GM23338 (cell line): ENCODE measurements around the gene IKBKE. TPM values are rescaled to one million over a fixed set of nuclear protein-coding genes. Genes with fewer than 3 reads are reported as not detected.

Experiments used
- CREB1 ChIP-seq: fragments of 250-450 bp; sonication (Bioruptor Pico); IDR thresholded peaks from 2 replicates; pipeline ENCODE4 v1.5.0; 2020; ENCODE audit warnings: low read depth, mild to moderate bottlenecking, moderate library complexity
- NANOG ChIP-seq: IDR thresholded peaks from 2 replicates; pipeline ENCODE4 v1.6.1; 2016; ENCODE audit warnings: antibody characterized with exemption, borderline replicate concordance
- POLR2AphosphoS5 ChIP-seq: IDR thresholded peaks from 2 replicates; pipeline ENCODE4 v1.6.1; 2016; ENCODE audit warnings: antibody characterized with exemption, low read depth
- STAT1 ChIP-seq: IDR thresholded peaks from one replicate; pipeline ENCODE4 v1.6.1; 2016; ENCODE audit warnings: antibody characterized with exemption; ENCODE audit not compliant: unreplicated experiment
- ZNF114 ChIP-seq: fragments of 250-450 bp; sonication (Bioruptor Pico); IDR thresholded peaks from 2 replicates; pipeline ENCODE4 v1.5.0; 2020; ENCODE audit warnings: mild to moderate bottlenecking, moderate library complexity
- ZNF331 ChIP-seq: fragments of 250-450 bp; sonication (Bioruptor Pico); IDR thresholded peaks from 2 replicates; pipeline ENCODE4 v1.5.0; 2020; ENCODE audit warnings: low read depth, mild to moderate bottlenecking, moderate library complexity
- polyA plus RNA-seq: library from polyadenylated mRNA; unstranded; fragments of >200 nt; fragmentation: Nextera tagmentation; extraction: Ambion mirVana; gene quantifications from 2 replicates; pipeline ENCODE4 v1.2.1, GENCODE V29; 2016
- total RNA-seq: library from RNA; depleted of rRNA; stranded (reverse); fragments of >200 nt; shearing (Covaris generic); gene quantifications from 2 replicates; pipeline ENCODE4 v1.2.3, GENCODE V29; 2014
- TF ChIP-seq, protein P1 (sequence below): fragments of 250-450 bp; sonication (Bioruptor Pico); IDR thresholded peaks from 2 replicates; pipeline ENCODE4 v1.5.0; 2020; ENCODE audit warnings: mild to moderate bottlenecking, moderate library complexity
- TF ChIP-seq, protein P2 (sequence below): IDR thresholded peaks from one replicate; pipeline ENCODE4 v1.6.1; 2018; ENCODE audit warnings: antibody characterized with exemption; ENCODE audit not compliant: unreplicated experiment

Gene IKBKE
- total and polyA plus RNA-seq, 2 experiments from 2014 or later, result 4.8 to 11.1 TPM

DNA sequence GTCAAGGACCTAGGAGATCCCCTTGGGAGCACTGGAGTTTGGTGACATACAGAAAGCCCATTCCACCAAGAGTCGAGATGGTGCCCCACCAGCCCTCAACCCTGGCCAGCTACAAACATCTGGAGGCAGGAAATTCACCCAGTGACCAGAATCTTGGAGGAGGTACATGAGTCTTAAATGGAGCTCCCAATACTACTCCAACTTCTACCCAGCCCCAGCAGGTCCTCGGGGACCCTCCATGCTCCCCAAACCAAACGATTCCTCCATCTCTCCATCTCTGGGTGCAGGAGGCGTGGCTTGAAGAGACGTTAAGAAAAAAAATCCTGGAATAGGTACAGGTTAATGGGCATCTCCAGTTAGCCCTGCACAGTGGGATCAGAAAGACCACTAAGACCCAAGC is 31.6 kb downstream of the IKBKE start (continued):
- TF ChIP-seq, protein P1, sequence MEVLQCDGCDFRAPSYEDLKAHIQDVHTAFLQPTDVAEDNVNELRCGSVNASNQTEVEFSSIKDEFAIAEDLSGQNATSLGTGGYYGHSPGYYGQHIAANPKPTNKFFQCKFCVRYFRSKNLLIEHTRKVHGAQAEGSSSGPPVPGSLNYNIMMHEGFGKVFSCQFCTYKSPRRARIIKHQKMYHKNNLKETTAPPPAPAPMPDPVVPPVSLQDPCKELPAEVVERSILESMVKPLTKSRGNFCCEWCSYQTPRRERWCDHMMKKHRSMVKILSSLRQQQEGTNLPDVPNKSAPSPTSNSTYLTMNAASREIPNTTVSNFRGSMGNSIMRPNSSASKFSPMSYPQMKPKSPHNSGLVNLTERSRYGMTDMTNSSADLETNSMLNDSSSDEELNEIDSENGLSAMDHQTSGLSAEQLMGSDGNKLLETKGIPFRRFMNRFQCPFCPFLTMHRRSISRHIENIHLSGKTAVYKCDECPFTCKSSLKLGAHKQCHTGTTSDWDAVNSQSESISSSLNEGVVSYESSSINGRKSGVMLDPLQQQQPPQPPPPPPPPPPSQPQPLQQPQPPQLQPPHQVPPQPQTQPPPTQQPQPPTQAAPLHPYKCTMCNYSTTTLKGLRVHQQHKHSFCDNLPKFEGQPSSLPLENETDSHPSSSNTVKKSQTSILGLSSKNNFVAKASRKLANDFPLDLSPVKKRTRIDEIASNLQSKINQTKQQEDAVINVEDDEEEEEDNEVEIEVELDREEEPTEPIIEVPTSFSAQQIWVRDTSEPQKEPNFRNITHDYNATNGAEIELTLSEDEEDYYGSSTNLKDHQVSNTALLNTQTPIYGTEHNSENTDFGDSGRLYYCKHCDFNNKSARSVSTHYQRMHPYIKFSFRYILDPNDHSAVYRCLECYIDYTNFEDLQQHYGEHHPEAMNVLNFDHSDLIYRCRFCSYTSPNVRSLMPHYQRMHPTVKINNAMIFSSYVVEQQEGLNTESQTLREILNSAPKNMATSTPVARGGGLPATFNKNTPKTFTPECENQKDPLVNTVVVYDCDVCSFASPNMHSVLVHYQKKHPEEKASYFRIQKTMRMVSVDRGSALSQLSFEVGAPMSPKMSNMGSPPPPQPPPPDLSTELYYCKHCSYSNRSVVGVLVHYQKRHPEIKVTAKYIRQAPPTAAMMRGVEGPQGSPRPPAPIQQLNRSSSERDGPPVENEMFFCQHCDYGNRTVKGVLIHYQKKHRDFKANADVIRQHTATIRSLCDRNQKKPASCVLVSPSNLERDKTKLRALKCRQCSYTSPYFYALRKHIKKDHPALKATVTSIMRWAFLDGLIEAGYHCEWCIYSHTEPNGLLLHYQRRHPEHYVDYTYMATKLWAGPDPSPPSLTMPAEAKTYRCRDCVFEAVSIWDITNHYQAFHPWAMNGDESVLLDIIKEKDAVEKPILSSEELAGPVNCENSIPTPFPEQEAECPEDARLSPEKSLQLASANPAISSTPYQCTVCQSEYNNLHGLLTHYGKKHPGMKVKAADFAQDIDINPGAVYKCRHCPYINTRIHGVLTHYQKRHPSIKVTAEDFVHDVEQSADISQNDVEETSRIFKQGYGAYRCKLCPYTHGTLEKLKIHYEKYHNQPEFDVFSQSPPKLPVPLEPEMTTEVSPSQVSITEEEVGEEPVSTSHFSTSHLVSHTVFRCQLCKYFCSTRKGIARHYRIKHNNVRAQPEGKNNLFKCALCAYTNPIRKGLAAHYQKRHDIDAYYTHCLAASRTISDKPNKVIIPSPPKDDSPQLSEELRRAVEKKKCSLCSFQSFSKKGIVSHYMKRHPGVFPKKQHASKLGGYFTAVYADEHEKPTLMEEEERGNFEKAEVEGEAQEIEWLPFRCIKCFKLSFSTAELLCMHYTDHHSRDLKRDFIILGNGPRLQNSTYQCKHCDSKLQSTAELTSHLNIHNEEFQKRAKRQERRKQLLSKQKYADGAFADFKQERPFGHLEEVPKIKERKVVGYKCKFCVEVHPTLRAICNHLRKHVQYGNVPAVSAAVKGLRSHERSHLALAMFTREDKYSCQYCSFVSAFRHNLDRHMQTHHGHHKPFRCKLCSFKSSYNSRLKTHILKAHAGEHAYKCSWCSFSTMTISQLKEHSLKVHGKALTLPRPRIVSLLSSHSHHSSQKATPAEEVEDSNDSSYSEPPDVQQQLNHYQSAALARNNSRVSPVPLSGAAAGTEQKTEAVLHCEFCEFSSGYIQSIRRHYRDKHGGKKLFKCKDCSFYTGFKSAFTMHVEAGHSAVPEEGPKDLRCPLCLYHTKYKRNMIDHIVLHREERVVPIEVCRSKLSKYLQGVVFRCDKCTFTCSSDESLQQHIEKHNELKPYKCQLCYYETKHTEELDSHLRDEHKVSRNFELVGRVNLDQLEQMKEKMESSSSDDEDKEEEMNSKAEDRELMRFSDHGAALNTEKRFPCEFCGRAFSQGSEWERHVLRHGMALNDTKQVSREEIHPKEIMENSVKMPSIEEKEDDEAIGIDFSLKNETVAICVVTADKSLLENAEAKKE (CRISPR knock-in tag), result no peak
- no peak for TF ChIP-seq ZNF331 (CRISPR knock-in tag)
- no peak for TF ChIP-seq ZNF114 (CRISPR knock-in tag)
- TF ChIP-seq, protein P2, sequence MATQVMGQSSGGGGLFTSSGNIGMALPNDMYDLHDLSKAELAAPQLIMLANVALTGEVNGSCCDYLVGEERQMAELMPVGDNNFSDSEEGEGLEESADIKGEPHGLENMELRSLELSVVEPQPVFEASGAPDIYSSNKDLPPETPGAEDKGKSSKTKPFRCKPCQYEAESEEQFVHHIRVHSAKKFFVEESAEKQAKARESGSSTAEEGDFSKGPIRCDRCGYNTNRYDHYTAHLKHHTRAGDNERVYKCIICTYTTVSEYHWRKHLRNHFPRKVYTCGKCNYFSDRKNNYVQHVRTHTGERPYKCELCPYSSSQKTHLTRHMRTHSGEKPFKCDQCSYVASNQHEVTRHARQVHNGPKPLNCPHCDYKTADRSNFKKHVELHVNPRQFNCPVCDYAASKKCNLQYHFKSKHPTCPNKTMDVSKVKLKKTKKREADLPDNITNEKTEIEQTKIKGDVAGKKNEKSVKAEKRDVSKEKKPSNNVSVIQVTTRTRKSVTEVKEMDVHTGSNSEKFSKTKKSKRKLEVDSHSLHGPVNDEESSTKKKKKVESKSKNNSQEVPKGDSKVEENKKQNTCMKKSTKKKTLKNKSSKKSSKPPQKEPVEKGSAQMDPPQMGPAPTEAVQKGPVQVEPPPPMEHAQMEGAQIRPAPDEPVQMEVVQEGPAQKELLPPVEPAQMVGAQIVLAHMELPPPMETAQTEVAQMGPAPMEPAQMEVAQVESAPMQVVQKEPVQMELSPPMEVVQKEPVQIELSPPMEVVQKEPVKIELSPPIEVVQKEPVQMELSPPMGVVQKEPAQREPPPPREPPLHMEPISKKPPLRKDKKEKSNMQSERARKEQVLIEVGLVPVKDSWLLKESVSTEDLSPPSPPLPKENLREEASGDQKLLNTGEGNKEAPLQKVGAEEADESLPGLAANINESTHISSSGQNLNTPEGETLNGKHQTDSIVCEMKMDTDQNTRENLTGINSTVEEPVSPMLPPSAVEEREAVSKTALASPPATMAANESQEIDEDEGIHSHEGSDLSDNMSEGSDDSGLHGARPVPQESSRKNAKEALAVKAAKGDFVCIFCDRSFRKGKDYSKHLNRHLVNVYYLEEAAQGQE, result no peak
- TF ChIP-seq STAT1, result no peak
- TF ChIP-seq NANOG, result no peak
- no peak for TF ChIP-seq CREB1
- TF ChIP-seq POLR2AphosphoS5, result no peak
